GM18502 (cell line): Measurements from ENCODE around the gene PAGR1.

Experiments
- ATAC-seq: cut with Tn5 transposase; IDR thresholded peaks from one replicate; pipeline ENCODE4 v1.9.1; 2021; ENCODE audit warnings: mild to moderate bottlenecking; ENCODE audit not compliant: unreplicated experiment, poor library complexity

Gene PAGR1

GRCh38 chr16:29834079-29834478 is 18.1 kb downstream of the PAGR1 start:
- ATAC-seq = no peak

GRCh38 chr16:29835926-29836325 is 20.0 kb downstream of the PAGR1 start:
- ATAC-seq = no peak

- no peak for ATAC-seq
These were observed 20.7 kb downstream of the PAGR1 start for GRCh38 chr16:29836623-29837022.

GRCh38 chr16:29837841-29838240 is 21.9 kb downstream of the PAGR1 start:
- no peak for ATAC-seq

GRCh38 chr16:29839822-29840221 is 23.9 kb downstream of the PAGR1 start:
- ATAC-seq = no peak

- ATAC-seq = no peak
These were observed 24.3 kb downstream of the PAGR1 start for GRCh38 chr16:29840240-29840639.

- ATAC-seq = no peak
These were observed 25.7 kb downstream of the PAGR1 start for GRCh38 chr16:29841631-29842030.

GRCh38 chr16:29842732-29843346 is 26.9 kb downstream of the PAGR1 start:
- ATAC-seq = no peak

- no peak for ATAC-seq
These were observed 28.0 kb downstream of the PAGR1 start for GRCh38 chr16:29843931-29844330.

- no peak for ATAC-seq
These were observed 28.8 kb downstream of the PAGR1 start for GRCh38 chr16:29844575-29845331.

- ATAC-seq = no peak
These were observed 29.7 kb downstream of the PAGR1 start for GRCh38 chr16:29845656-29846055.

GRCh38 chr16:29848420-29849297 is 32.7 kb downstream of the PAGR1 start:
- no peak for ATAC-seq

GRCh38 chr16:29849505-29849904 is 33.6 kb downstream of the PAGR1 start:
- ATAC-seq = no peak

- ATAC-seq = no peak
These were observed 35.0 kb downstream of the PAGR1 start for GRCh38 chr16:29850998-29851397.

GRCh38 chr16:29852654-29853053 is 36.7 kb downstream of the PAGR1 start:
- ATAC-seq = no peak

- no peak for ATAC-seq
These were observed 38.7 kb downstream of the PAGR1 start for GRCh38 chr16:29854520-29855100.

- no peak for ATAC-seq
These were observed 41.3 kb downstream of the PAGR1 start for GRCh38 chr16:29857133-29857760.

- ATAC-seq = no peak
These were observed 42.3 kb downstream of the PAGR1 start for GRCh38 chr16:29858149-29858849.

- no peak for ATAC-seq
These were observed 43.0 kb downstream of the PAGR1 start for GRCh38 chr16:29858974-29859373.

GRCh38 chr16:29860218-29860617 is 44.3 kb downstream of the PAGR1 start:
- ATAC-seq = no peak
